SK-N-SH (cell line): ENCODE data around the gene GABRB1. TPM values are rescaled to one million over a fixed set of nuclear protein-coding genes. Genes with fewer than 3 reads are reported as not detected.

ENCODE experiments used
- CTCF ChIA-PET: fragments of 300-600, 350-600 bp; formaldehyde crosslinking; extraction: SDS; loops from one replicate; lab custom pipeline; 2021; lab: Yijun Ruan, JAX
- POLR2A ChIA-PET: fragments of 350-600 bp; sonication (Branson Sonifier 250); formaldehyde crosslinking; extraction: SDS; loops from one replicate; lab custom pipeline; 2020; ENCODE audit warnings: antibody characterized with exemption, inconsistent platforms; lab: Yijun Ruan, JAX
- DNase-seq: peaks from one replicate; pipeline ENCODE4 v3.0.0; 2012
- H2AFZ ChIP-seq: fragments of 200-600 bp; sonication (generic); 2 replicates; pipeline ENCODE4 v1.8.1; 2016; ENCODE audit warnings: antibody characterized with exemption, mild to moderate bottlenecking, low read depth
- H3F3A ChIP-seq: fragments of 200-600 bp; sonication (generic); replicated peaks from 2 replicates; pipeline ENCODE3; 2016; ENCODE audit warnings: antibody characterized with exemption, mild to moderate bottlenecking; ENCODE audit not compliant: insufficient read depth
- H3K27ac ChIP-seq, 2 experiments: fragments of 200-500 bp in 1 of 2; fragments of 200-600 bp in 1 of 2; sonication (Bioruptor generic) in 1 of 2; sonication (generic), shearing (Covaris generic) in 1 of 2; 2 replicates each; pipeline versions ENCODE4 v1.5.1 to v1.6.1; 2014 to 2016; ENCODE audit warnings: low read depth in 2 of 2, inconsistent platforms in 1 of 2, low read length in 1 of 2, mild to moderate bottlenecking in 1 of 2, mixed read lengths in 1 of 2
- H3K27me3 ChIP-seq: fragments of 200-600 bp; sonication (generic), shearing (Covaris generic); 2 replicates; pipeline ENCODE4 v1.6.1; 2016; ENCODE audit warnings: mixed run types; ENCODE audit not compliant: insufficient read depth
- H3K36me3 ChIP-seq, 2 experiments: fragments of 200-500 bp in 1 of 2; fragments of 200-600 bp in 1 of 2; sonication (Bioruptor generic) in 1 of 2; sonication (generic) in 1 of 2; replicated peaks in 1 of 2; 2 replicates each; pipeline versions ENCODE3 to v1.5.1; 2014 to 2016; ENCODE audit warnings: low read length in 1 of 2, mild to moderate bottlenecking in 1 of 2; ENCODE audit not compliant: insufficient read depth in 2 of 2, control insufficient read depth in 1 of 2
- H3K4me1 ChIP-seq, 2 experiments: fragments of 200-500 bp in 1 of 2; fragments of 200-600 bp in 1 of 2; sonication (Bioruptor generic) in 1 of 2; sonication (generic), shearing (Covaris generic) in 1 of 2; 2 replicates each; pipeline versions ENCODE4 v1.5.1 to v1.6.1; 2014 to 2016; ENCODE audit warnings: low read depth in 1 of 2, low read length in 1 of 2, mixed run types in 1 of 2; ENCODE audit not compliant: insufficient read depth in 2 of 2, control insufficient read depth in 1 of 2
- H3K4me2 ChIP-seq: fragments of 200-600 bp; sonication (generic), shearing (Covaris generic); 2 replicates; pipeline ENCODE4 v1.6.1; 2017; ENCODE audit warnings: mixed run types
- H3K4me3 ChIP-seq, 2 experiments: fragments of 200-500 bp in 1 of 2; fragments of 200-600 bp in 1 of 2; sonication (Bioruptor generic) in 1 of 2; sonication (generic), shearing (Covaris generic) in 1 of 2; 2 replicates each; pipeline versions ENCODE4 v1.5.1 to v1.8.1; 2014 to 2016; ENCODE audit warnings: low read depth in 2 of 2, inconsistent platforms in 1 of 2, low read length in 1 of 2, mild to moderate bottlenecking in 1 of 2, mixed read lengths in 1 of 2, moderate library complexity in 1 of 2
- H3K79me2 ChIP-seq: fragments of 200-600 bp; sonication (generic); 2 replicates; pipeline ENCODE4 v1.8.1; 2017; ENCODE audit warnings: mild to moderate bottlenecking; ENCODE audit not compliant: insufficient read depth
- H3K9ac ChIP-seq: fragments of 200-600 bp; sonication (generic); 2 replicates; pipeline ENCODE4 v1.6.1; 2017; ENCODE audit warnings: mixed run types
- H3K9me2 ChIP-seq: fragments of 200-600 bp; sonication (generic); 2 replicates; pipeline ENCODE4 v1.6.1; 2017; ENCODE audit warnings: mixed run types
- H3K9me3 ChIP-seq: fragments of 200-600 bp; sonication (generic); 2 replicates; pipeline ENCODE4 v1.6.1; 2017; ENCODE audit warnings: mixed run types, mild to moderate bottlenecking, moderate library complexity
- H4K20me1 ChIP-seq: fragments of 200-600 bp; sonication (generic); 2 replicates; pipeline ENCODE4 v1.6.1; 2017; ENCODE audit warnings: mild to moderate bottlenecking, mixed run types; ENCODE audit not compliant: insufficient read depth
- CHD2 ChIP-seq: fragments of 150-350 bp; IDR thresholded peaks from 2 replicates; pipeline ENCODE4 v1.6.1; 2018; ENCODE audit warnings: low read length; ENCODE audit not compliant: partially characterized antibody
- EZH2phosphoT487 ChIP-seq: fragments of 200-600 bp; sonication (generic); IDR thresholded peaks from 2 replicates; pipeline ENCODE4 v1.6.1; 2017; ENCODE audit warnings: low read depth, mixed run types, mild to moderate bottlenecking, antibody characterized with exemption, moderate library complexity, borderline replicate concordance
- FOSL2 ChIP-seq: IDR thresholded peaks from 2 replicates; pipeline ENCODE4 v1.4.0; 2012; ENCODE audit warnings: low read depth, mild to moderate bottlenecking, moderate library complexity, borderline replicate concordance
- GABPA ChIP-seq: IDR thresholded peaks from 2 replicates; pipeline ENCODE4 v1.4.0; 2012; ENCODE audit warnings: low read depth, mild to moderate bottlenecking
- GATA2 ChIP-seq: sonication (generic); formaldehyde crosslinking; IDR thresholded peaks from 2 replicates; pipeline ENCODE4 v1.5.0; 2020; ENCODE audit warnings: mild to moderate bottlenecking, missing genetic modification reagents
- NRF1 ChIP-seq: IDR thresholded peaks from 2 replicates; pipeline ENCODE4 v1.6.1; 2012; ENCODE audit warnings: low read depth, mild to moderate bottlenecking, low read length
- RCOR1 ChIP-seq: fragments of 150-350 bp; IDR thresholded peaks from 2 replicates; pipeline ENCODE4 v1.6.1; 2017; ENCODE audit warnings: antibody characterized with exemption, low read length
- REST ChIP-seq: IDR thresholded peaks from 2 replicates; pipeline ENCODE4 v1.6.1; 2012; ENCODE audit warnings: mild to moderate bottlenecking, low read depth, low read length, moderate library complexity
- RXRA ChIP-seq: IDR thresholded peaks from 2 replicates; pipeline ENCODE4 v1.4.0; 2012; ENCODE audit warnings: low read depth, mild to moderate bottlenecking, borderline replicate concordance
- TAF1 ChIP-seq: IDR thresholded peaks from 2 replicates; pipeline ENCODE4 v1.6.1; 2012; ENCODE audit warnings: low read depth, mild to moderate bottlenecking, low read length, moderate library complexity, borderline replicate concordance
- TCF12 ChIP-seq: IDR thresholded peaks from 2 replicates; pipeline ENCODE4 v1.4.0; 2012
- TEAD4 ChIP-seq: IDR thresholded peaks from 2 replicates; pipeline ENCODE4 v1.4.0; 2012; ENCODE audit warnings: mild to moderate bottlenecking, borderline replicate concordance; ENCODE audit not compliant: insufficient read depth
- USF1 ChIP-seq: IDR thresholded peaks from 2 replicates; pipeline ENCODE4 v1.4.0; 2012; ENCODE audit warnings: low read depth, borderline replicate concordance
- WGBS: methylation state at CpG from one replicate; pipeline ENCODE4 v1.1.6; 2017; ENCODE audit warnings: low lambda C conversion rate; 5-methylcytosine and 5-hydroxymethylcytosine counted together
- polyA plus RNA-seq, 3 experiments: library from polyadenylated mRNA; depleted of rRNA; stranded (reverse); fragments of >200 nt; gene quantifications; 2 replicates each; pipeline ENCODE4 v1.2.3, GENCODE V29; 2012
- TF ChIP-seq, protein P1 (sequence below): IDR thresholded peaks from 2 replicates; pipeline ENCODE4 v1.4.0; 2012; ENCODE audit warnings: low read depth, borderline replicate concordance

The GABRB1 gene
- polyA plus RNA-seq, 1 of the 3 experiments (the other 2 are of a cell fraction), result not detected

DNA sequence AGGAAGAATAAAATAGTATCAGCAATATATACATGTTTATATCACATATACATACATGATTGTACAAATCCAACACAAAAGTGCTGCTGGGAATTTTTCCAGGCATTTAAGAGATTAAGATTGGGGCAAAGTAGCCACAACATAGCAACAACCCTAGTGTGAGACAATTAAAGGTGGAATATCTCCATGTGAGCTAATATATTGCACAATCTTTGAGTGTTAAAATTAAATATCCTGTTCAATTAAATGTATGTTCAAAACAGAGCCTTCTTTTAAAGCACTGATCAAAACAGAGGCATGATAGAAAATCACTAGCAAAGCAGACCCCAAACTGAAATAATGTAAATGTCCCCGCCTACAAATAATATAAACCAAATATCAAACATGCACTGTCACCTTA lies 97.6 kb downstream of the GABRB1 start:
- H3K36me3 ChIP-seq, result no peaks in the 10 kb centered on the region
- peaks cover 5% of the 10 kb centered on the region for H3F3A ChIP-seq
- 3% methylated on average over 1 of the region's 1 CpG for WGBS
- H3K9me3 ChIP-seq, result peaks cover 8% of the 10 kb centered on the region; the same call in 1 of the 2 replicates
- H3K9me2 ChIP-seq, result no peaks in the 10 kb centered on the region
- H3K79me2 ChIP-seq, result no peaks in the 10 kb centered on the region
- no peaks in the 10 kb centered on the region for H4K20me1 ChIP-seq
- CTCF ChIA-PET, result interaction anchor here (1.4 kb wide), 1 partner anchor 435 kb away, joined by 5 read pairs; no protein-coding TSS in a partner anchor
- no peak overlapping the region; the same call in 1 of the 2 replicates for H2AFZ ChIP-seq
- no peak overlapping the region for H3K9ac ChIP-seq
- H3K27me3 ChIP-seq, result no peaks in the 10 kb centered on the region
- no peak overlapping the region for H3K4me2 ChIP-seq
- H3K4me1 ChIP-seq, result peaks cover 0 to 7% of the 10 kb centered on the region in 2 experiments; a peak in 1 of 4 replicates
- no peak overlapping the region for H3K27ac ChIP-seq
- DNase-seq, result no peak
- POLR2A ChIA-PET, result no interaction called here
- no peak for TF ChIP-seq RCOR1
- no peak for TF ChIP-seq CHD2
- H3K4me3 ChIP-seq, result no peak overlapping the region

DNA sequence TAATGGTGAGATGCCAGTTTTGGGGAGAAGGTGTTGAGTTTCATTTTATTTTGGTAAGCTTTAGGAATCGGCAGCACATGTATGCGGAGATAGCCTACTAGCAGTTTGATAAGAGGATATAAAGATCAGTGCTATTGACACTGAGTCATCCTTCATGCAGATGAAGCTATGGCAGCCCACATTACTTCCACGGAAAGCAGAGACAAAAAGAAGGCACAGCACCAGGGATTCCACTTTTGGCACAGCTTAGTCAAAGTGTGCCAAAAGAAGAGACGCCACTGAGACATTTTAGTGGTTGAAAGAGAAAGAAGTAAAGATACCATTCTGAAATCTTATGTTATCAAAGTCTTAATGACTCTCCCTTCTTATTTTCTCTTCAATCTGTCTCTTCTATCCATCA lies 103.8 kb downstream of the GABRB1 start:
- Histone ChIP-seq H3K4me2 (no peak overlapping the region), H3K9me3 (no peaks in the 10 kb centered on the region), H3K27me3 (no peaks in the 10 kb centered on the region), H3K4me1 (no peaks in the 10 kb centered on the region), H3K79me2 (no peaks in the 10 kb centered on the region), H4K20me1 (no peaks in the 10 kb centered on the region), H2AFZ (no peak overlapping the region), H3K9me2 (no peaks in the 10 kb centered on the region), H3F3A (no peaks in the 10 kb centered on the region), H3K9ac (no peak overlapping the region), H3K4me3 (no peak overlapping the region), H3K27ac (no peak overlapping the region), H3K36me3 (no peaks in the 10 kb centered on the region)
- 48% methylated on average over 4 of the region's 4 CpGs for WGBS
- CTCF ChIA-PET, result interaction anchor here (1.3 kb wide), 1 partner anchor 13 kb away, joined by 4 read pairs; no protein-coding TSS in a partner anchor
- no peak for DNase-seq
- POLR2A ChIA-PET, result no interaction called here
- TF ChIP-seq TCF12, result no peak
- TF ChIP-seq, protein P1, sequence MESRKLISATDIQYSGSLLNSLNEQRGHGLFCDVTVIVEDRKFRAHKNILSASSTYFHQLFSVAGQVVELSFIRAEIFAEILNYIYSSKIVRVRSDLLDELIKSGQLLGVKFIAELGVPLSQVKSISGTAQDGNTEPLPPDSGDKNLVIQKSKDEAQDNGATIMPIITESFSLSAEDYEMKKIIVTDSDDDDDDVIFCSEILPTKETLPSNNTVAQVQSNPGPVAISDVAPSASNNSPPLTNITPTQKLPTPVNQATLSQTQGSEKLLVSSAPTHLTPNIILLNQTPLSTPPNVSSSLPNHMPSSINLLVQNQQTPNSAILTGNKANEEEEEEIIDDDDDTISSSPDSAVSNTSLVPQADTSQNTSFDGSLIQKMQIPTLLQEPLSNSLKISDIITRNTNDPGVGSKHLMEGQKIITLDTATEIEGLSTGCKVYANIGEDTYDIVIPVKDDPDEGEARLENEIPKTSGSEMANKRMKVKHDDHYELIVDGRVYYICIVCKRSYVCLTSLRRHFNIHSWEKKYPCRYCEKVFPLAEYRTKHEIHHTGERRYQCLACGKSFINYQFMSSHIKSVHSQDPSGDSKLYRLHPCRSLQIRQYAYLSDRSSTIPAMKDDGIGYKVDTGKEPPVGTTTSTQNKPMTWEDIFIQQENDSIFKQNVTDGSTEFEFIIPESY, result no peak
- no peak for TF ChIP-seq TAF1
- no peak for TF ChIP-seq REST
- TF ChIP-seq USF1, result no peak
- TF ChIP-seq TEAD4, result no peak
- no peak for TF ChIP-seq RXRA
- no peak for TF ChIP-seq EZH2phosphoT487
- TF ChIP-seq GABPA, result no peak
- TF ChIP-seq GATA2 (CRISPR knock-in tag), result no peak
- TF ChIP-seq NRF1, result no peak
- TF ChIP-seq FOSL2, result no peak
